NCI-H146 (cell line): Measurements from ENCODE around the gene DYNLRB1.
A peak's percentile ranks its signal among the peaks of the same experiment; 100 is the strongest.
"Not testable (repeated sequence)": the region's sequence is repeated elsewhere in the genome, so short reads cannot be mapped to it uniquely, and the experiment has no call there.

Experiments used
- DNase-seq: peaks from one replicate; lab custom pipeline; 2025; lab: John Stamatoyannopoulos, UW

The DYNLRB1 gene

DNA sequence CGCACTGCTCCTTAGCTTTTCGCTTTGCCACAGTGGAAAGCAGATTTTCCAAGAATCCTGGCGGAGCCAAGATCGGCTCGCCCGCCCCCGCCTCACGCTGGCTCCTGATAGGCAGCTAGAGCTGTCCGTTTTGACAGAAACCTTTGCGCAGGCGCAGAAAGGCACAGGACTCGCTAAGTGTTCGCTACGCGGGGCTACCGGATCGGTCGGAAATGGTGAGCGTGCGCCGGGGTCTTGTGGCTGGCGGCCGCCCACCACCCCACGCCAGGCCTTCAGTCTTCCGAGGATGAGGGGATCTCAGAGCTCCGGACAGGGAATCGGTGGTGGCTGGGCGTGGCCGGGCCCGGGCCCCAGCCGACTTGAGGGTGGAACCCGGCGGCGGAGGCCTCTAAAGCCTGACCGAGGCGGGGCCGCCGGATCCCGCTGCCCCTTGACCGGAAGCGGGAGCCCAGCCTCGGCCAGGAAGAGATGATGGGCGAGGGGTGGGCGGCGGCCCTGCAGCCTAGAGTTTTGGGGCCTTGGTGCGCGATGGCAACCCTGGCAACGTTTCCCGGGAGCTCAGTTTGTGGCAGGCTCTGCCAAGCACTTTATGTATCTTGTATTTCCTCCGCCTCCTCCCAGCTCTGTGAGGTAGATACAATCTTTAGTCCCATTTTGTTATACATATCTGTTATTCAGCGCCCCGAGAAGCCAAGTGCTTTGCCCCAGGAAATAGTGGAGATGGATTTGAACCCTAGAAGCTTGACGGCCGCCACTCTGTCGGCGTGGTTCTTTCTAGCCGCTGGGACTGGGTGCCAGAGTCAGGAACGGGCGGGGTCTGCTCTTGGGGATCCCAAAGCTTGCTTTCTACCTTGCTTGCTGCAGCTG is at the start of gene DYNLRB1:
DYNLRB1 (plus strand) TSS at position 176 of the 867 bp plus-strand sequence; CDS start at position 213, 37 bp downstream.
- peak; percentile 98 for DNase-seq

DNA sequence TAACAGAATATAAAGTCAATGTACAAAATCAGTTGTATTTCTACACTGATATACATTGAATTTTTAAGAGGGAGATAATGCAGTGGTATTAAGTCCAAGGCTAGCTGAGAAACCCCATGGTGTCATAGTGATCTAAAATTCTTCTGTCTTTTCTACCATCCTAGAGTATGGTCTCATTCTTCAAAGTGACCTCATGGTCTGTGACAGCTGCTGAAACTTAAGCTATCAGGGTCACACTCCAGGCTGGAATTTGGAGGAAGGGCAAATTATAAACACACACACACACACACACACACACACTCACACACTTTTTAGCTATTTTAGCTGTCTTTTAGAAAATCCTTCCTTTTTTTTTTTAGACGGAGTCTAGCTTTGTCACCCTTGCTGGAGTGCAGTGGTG is 47.3 kb upstream of the DYNLRB1 start:
- no peak for DNase-seq

- DNase-seq, result no peak
Measured at GRCh38 chr20:34472246-34472925, 43.8 kb upstream of the DYNLRB1 start.

DNA sequence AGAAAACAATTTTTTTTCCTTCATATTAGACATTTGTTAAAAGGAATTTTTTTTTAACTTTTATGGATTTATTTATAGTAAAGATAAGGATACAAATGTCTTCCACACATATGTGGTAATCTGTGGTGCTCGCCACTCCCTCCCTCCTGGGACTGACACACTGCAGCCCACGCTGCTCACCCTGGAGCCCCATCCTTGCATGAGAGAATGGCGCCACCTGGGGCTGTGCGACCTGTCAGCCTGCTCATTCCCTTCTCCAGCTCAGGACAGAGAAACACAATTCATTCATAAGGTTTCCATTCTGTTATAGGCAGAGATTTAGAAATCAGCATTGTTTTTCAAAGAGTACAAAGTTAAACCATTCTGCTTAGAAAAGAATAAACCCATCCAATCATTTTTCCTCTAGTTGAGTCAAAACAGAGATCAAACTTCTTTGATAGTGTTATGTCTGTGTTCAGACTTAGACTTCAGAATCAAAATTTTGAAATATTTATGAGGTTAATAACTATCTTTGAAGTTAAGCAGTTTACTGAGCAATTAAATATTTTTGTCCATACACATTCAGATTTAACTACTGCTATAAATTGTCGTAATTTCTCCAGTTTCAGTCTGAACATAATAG is 42.8 kb upstream of the DYNLRB1 start:
- DNase-seq, result peak; percentile 24

- no peak for DNase-seq
Measured at GRCh38 chr20:34475979-34476736, 40.1 kb upstream of the DYNLRB1 start.

- DNase-seq, result no peak
Measured at GRCh38 chr20:34479627-34480026, 36.6 kb upstream of the DYNLRB1 start.

DNA sequence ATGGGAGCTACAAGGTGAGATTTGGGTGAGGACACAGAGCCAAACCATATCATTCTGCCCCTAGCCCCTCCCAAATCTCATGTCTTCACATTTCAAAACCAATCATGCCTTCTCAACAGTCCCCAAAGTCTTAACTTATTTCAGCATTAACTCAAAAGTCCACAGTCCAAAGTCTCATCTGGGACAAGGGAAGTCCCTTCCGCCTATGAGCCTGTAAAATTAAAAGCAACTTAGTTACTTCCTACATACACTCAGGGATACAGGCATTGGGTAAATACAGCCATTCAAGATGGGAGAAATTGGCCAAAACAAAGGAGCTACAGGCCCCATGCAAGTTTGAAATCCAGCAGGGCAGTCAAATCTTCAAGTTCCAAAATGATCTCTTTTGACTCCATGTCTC is 34.1 kb upstream of the DYNLRB1 start:
- not testable (repeated sequence) for DNase-seq

GRCh38 chr20:34483585-34484220 is 32.5 kb upstream of the DYNLRB1 start:
- DNase-seq, result not testable (repeated sequence)

DNA sequence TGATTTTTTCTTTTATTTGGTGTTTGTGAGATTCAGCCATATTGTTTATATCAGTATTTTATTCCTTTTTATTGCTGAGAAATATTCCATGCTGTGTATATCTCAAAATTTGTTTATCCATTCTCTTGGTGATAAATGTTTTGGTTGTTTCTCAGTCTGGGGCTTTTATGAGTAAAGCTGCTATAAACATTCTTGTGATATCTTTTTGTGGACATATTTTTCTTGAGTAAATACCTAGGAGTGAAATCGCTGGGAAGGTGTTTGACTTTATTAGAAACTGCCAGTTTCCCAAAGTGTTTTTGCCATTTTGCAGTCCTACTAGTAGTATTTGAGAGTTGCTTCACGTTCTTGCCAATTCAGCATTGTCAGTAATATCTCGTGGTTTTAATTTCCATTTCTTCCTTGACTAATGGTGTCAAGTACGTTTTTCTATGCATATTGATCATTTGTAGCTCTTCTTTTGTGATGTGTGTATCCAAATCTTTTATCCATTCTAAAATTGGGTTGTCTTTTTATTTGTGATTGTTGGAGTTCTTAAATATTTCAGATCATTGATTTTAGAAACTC is 31.1 kb upstream of the DYNLRB1 start:
- DNase-seq, result no peak

DNA sequence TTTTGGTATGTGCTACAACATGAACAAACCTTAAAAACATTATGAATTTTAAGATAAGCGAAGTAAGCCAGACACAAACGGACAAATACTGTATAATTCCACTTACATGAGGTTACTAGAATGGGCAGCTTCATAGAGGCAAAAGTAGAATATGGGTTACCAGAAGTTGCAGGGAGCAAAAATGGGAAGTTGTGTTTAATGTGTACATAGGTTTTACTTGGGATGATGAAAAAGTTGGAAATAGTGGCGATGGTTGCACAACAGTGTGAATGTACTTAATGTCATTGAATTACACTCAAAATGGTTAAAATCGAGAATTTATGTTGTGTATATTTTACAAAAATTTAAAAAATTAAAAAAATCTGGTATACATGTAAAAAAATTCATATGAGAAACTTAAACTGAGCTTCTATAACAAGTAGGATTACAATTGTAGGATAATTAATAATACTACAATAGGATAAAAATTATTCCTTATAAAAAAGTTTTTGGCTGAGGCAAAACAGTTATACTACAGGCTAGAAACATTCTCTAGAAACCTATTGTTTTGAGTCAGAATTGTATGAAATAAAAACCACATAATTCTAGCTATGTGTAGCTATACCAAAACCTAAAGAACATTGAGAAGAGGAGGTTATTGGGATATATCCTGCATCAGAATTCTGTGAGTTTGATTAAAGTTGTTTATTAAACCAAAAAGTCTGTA is 24.8 kb upstream of the DYNLRB1 start:
- no peak for DNase-seq

DNA sequence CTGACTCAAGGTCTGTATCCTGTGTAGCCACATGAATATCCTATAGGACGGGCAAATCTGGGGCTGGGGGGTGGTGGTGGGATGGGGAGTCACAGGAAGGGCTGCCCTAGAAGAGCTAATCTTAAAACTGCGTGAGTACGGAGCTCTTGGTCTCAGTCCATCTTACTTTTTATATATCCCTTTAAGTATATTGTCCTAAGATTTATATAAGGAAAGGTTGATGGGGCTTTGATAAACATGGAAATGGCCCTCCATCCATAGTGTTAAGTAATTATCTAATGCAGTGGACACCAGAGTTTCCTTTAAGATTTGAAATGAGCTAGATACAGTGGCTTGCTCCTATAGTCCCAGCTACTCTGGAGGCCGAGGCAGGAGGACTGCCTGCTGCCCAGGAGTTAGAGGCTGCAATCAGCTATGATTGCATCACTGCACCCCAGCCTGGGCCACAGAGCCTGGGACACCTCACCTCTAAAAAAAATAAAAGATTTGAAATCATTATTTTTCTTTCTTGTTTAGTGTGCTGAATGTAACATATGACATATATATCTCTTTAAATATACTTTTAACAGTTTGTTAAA is 24.2 kb upstream of the DYNLRB1 start:
- no peak for DNase-seq

DNA sequence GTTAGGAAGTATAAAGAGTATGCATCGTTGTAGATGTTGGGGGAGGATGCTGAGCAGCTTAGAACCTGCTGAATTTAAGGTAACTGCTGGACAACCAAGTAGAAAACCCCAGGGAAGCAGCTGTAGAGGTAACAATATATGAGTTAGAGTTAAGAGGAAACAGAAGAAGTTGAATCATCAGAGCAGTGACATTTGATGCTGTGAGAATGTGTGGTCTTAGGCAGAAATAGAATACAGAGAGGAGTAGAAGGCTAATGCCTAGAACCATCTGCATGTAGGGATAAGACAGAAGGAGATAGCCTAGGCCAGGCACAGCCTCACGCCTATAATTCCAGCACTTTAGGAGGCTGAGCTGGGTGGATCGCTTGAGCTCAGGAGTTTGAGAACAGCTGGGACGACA is 22.6 kb upstream of the DYNLRB1 start:
- DNase-seq, result no peak

DNA sequence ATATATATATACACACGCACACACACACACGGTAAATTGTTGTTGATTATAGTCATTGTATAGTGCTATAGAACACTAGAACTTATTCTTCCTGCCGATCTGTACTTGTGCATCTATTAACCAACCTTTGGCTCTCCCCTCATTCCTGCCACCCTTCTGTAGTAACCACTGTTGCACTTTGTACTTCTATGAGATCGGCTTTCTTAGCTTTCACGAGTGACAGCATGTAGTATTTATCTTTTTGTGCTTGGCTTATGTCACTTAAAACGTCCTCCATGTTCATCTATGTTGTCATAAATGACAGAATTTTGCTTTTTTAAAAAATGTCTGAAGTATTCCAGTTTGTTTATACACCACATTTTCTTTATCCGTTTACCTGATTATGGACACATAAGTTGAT is 20.9 kb upstream of the DYNLRB1 start:
- no peak for DNase-seq

- DNase-seq, result no peak
Measured at GRCh38 chr20:34495916-34496315, 20.3 kb upstream of the DYNLRB1 start.

DNA sequence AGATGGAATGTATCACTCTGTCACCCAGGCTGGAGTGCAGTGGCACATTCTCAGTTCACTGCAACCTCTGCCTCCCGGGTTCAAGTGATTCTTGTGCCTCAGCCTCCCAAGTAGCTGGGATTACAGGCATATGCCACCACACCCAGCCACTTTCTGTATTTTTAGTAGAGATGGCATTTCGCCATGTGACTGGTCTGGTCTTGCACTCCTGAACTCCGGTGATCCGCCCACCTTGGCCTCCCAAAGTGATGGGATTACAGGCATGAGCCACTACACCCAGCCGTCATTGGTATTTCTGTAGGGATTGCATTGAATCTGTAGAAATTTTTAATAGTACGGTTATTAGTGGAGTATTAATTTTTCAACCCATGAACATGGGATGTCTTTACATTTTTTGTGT is 18.6 kb upstream of the DYNLRB1 start:
- DNase-seq, result not testable (repeated sequence)

DNA sequence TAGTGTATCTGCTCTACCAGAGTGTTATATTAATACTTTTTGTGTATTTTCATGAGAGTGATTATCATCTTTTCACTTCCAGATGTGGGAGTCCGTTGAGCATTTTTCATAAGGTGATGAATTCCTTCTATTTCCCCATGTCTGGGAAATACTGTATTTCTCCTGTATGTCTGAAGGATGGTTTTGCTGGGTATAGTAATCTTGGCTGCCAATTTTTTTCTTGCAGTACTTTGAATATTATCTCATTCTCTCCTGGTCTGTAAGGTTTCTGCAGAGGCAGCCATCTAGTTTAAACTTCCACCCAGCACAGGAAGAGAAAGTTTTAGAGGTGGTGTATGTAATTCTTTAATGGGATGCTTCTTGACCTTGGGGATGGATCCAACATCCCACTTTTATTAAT is 15.4 kb upstream of the DYNLRB1 start:
- no peak for DNase-seq

GRCh38 chr20:34506480-34506879 is 9.7 kb upstream of the DYNLRB1 start:
- peak; percentile 48 for DNase-seq

- no peak for DNase-seq
Measured at GRCh38 chr20:34507702-34508413, 8.4 kb upstream of the DYNLRB1 start.

DNA sequence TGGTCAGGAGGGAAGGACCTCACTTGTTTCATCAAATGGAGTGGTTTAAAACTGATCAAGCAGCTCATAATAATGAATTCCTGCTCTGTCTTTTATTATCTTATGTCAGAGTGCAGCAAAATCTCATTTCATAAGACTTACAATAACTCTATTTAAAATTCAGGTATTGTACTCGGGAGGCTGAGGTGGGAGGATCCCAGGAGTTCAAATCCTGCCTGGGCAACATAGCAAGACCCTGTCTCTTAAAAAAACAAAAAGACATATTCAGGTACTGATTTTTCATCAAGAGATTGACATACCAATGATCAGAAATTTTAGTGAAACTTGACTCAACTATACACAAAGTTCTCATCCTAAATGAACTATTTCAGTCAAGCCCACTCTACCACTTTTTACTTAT is 5.6 kb upstream of the DYNLRB1 start:
- no peak for DNase-seq

DNA sequence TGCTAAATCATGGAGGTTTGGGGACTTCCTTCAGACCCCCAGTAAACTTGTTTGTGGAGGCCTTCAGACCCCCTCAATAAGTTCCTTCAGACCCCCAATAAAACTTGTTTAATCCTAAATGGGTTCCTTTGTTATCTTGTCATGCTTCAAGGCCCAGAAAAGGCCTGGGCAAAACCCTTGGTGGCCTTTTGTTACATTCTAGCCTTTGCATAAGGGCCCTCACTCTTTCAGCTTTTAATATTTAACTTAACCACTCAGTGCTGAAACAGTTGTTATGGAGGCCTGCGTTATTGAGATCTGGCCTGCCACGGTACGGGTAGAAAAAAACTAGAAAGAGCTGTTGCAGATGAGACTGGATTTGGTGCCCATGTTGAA is 4.3 kb upstream of the DYNLRB1 start:
- DNase-seq, result no peak
